Mucosa of descending colon (tissue), 3 donors: ENCODE measurements around the gene PTGDS. TPM values are rescaled to one million over a fixed set of nuclear protein-coding genes. Genes with fewer than 3 reads are reported as not detected.

Experiments used
- ATAC-seq: fragments of 200-7000 bp; cut with Tn5 transposase; one replicate; pipeline ENCODE4 v1.9.1; 2020; ENCODE audit warnings: mild to moderate bottlenecking, moderate library complexity
- DNase-seq, 3 donors: peaks; one replicate each; pipeline ENCODE4 v3.0.0-alpha.2; 2020
- H3K36me3 ChIP-seq: fragments of 200-600 bp; one replicate; pipeline ENCODE4 v1.8.0; 2021; ENCODE audit warnings: low read depth, mild to moderate bottlenecking
- H3K4me1 ChIP-seq: fragments of 200-600 bp; one replicate; pipeline ENCODE4 v1.8.0; 2021; ENCODE audit warnings: low read depth, mild to moderate bottlenecking
- H3K4me3 ChIP-seq: fragments of 200-600 bp; one replicate; pipeline ENCODE4 v1.8.0; 2021; ENCODE audit warnings: mild to moderate bottlenecking
- H3K9me3 ChIP-seq: fragments of 200-600 bp; one replicate; pipeline ENCODE4 v1.8.0; 2021; ENCODE audit warnings: mild to moderate bottlenecking
- CTCF ChIP-seq: fragments of 200-600 bp; IDR thresholded peaks from one replicate; pipeline ENCODE4 v1.8.0; 2022; ENCODE audit warnings: antibody characterized with exemption, mild to moderate bottlenecking
- intact Hi-C, 2 donors: fragments of 100-400 bp; cut with DNase I in 1 of 2; cut with micrococcal nuclease in 1 of 2; formaldehyde crosslinking; loops; one replicate each; pipeline versions ENCODE4 v1.11.0 to v1.11.1; 2022; cut with DNase I, micrococcal nuclease
- total RNA-seq, 3 donors: library from RNA; stranded (reverse); fragmentation: NEBNext Ultra II Directional in 2 of 3; extraction: Animal tissue kit (Norgen Biotek cat#: 25700) in 2 of 3; gene quantifications; one replicate each; pipeline versions ENCODE4 v1.2.1 to v1.2.4, GENCODE V29; 2021 to 2023
- donor health status: DM: no; HTN: no; CAD: no; lungs with moderate emphysema.
- donor health status: DM: no; HTN: no; CAD: no.
- donor health status: DM: no; HTN: yes; CAD: no.

PTGDS gene
- total RNA-seq, 3 donors from 2014 or later: 2.5 to 45.4 (median 16.1) TPM

- no peak for TF ChIP-seq CTCF
- Histone ChIP-seq H3K36me3 (no peaks in the 10 kb centered on the region), H3K4me3 (no peak within 1 kb of the TSS), H3K4me1 (peaks cover 2% of the 10 kb centered on the region), H3K9me3 (no peaks in the 10 kb centered on the region)
- intact Hi-C loops: no loop called here
- DNase-seq (no peak), ATAC-seq (no peak)
Observed at GRCh38 chr9:136982232-136983051, 5.1 kb downstream of the PTGDS start, which contains the start of gene LCNL1. TSS of gene LCNL1 (plus strand) at chr9:136982993. CDS start at chr9:136983587, 594 bp downstream.

- TF ChIP-seq CTCF: no peak
- no peak for DNase-seq
- Histone ChIP-seq H3K4me3 (no peak overlapping the region), H3K36me3 (no peaks in the 10 kb centered on the region), H3K9me3 (no peaks in the 10 kb centered on the region), H3K4me1 (no peaks in the 10 kb centered on the region)
- ATAC-seq: no peak
- intact Hi-C loops: no loop called here
Observed at GRCh38 chr9:136983167-136983566, 5.9 kb downstream of the PTGDS start.

- no peaks in the 10 kb centered on the region for H3K4me1 ChIP-seq
- DNase-seq: no peak
- intact Hi-C loops: no loop called here
Observed at GRCh38 chr9:136983656-136984314, 6.5 kb downstream of the PTGDS start.

GRCh38 chr9:136984464-136985026 is 7.2 kb downstream of the PTGDS start:
- intact Hi-C loops: no loop called here
- no peak for TF ChIP-seq CTCF
- DNase-seq (no peak), ATAC-seq (no peak)
- H3K36me3 ChIP-seq: no peaks in the 10 kb centered on the region
- no peaks in the 10 kb centered on the region for H3K4me1 ChIP-seq
- H3K4me3 ChIP-seq: no peak overlapping the region
- H3K9me3 ChIP-seq: no peaks in the 10 kb centered on the region

More at GRCh38 chr9:136983656-136984314, 6.5 kb downstream of the PTGDS start:
- no peaks in the 10 kb centered on the region for H3K9me3 ChIP-seq
- no peak overlapping the region for H3K4me3 ChIP-seq
- H3K36me3 ChIP-seq: no peaks in the 10 kb centered on the region
- no peak for ATAC-seq
- no peak for TF ChIP-seq CTCF

- Histone ChIP-seq H3K4me3 (no peak overlapping the region), H3K36me3 (no peaks in the 10 kb centered on the region), H3K9me3 (no peaks in the 10 kb centered on the region), H3K4me1 (no peaks in the 10 kb centered on the region)
- ATAC-seq (peak; percentile 5), DNase-seq (no peak)
- TF ChIP-seq CTCF: no peak
- intact Hi-C loops: no loop called here
Observed at GRCh38 chr9:136985027-136985602, 7.8 kb downstream of the PTGDS start.
